AG09319 (cell line): ENCODE data around the gene SELENBP1.
"Not testable (repeated sequence)": the region's sequence is repeated elsewhere in the genome, so short reads cannot be mapped to it uniquely, and the experiment has no call there.

Experiments
- DNase-seq: peaks from one replicate; pipeline ENCODE4 v3.0.0-alpha.2; 2010; ENCODE audit warnings: low read depth; ENCODE audit errors: extremely low read depth
- TF ChIP-seq, protein P1 (sequence below): IDR thresholded peaks from 2 replicates; pipeline ENCODE4 v1.5.1; 2011; ENCODE audit warnings: low read depth, mild to moderate bottlenecking, inconsistent platforms, low read length, moderate library complexity

Gene SELENBP1

DNA sequence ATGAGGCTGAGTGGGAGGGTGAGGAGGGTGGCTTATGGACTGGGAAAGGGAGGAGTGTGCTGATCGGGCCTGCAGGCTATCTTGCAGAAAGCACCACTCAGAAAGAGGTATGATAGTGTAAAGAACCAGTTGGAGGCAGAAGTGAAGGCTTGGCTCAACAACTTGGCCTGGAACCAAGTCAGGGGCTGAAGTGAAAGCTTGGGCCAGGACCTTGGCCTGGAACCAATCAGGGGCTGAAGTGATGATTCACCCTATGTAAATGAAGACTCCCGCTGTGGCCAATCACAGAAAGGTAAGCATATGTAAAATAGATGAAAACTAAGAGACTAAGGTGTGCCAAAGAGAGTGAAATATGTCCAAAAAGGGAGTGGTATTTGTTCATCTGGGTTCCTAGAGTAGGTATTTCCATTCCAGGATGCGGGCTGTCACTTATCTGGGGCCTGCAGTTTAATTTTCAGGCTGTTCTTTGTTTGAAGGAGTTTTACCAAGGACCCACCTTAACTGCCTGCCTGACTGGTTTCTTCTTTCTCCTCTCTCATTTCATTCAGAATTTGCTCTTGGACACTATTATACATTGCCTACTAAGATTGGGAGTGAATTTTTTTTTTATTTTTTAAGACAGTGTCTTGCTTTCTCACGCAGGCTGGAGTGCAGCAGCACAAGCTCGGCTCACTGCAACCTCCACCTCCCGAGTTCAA lies 20.3 kb downstream of the SELENBP1 start:
- no peak for DNase-seq
- TF ChIP-seq, protein P1, sequence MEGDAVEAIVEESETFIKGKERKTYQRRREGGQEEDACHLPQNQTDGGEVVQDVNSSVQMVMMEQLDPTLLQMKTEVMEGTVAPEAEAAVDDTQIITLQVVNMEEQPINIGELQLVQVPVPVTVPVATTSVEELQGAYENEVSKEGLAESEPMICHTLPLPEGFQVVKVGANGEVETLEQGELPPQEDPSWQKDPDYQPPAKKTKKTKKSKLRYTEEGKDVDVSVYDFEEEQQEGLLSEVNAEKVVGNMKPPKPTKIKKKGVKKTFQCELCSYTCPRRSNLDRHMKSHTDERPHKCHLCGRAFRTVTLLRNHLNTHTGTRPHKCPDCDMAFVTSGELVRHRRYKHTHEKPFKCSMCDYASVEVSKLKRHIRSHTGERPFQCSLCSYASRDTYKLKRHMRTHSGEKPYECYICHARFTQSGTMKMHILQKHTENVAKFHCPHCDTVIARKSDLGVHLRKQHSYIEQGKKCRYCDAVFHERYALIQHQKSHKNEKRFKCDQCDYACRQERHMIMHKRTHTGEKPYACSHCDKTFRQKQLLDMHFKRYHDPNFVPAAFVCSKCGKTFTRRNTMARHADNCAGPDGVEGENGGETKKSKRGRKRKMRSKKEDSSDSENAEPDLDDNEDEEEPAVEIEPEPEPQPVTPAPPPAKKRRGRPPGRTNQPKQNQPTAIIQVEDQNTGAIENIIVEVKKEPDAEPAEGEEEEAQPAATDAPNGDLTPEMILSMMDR: no peak

- DNase-seq: not testable (repeated sequence)
Observed at GRCh38 chr1:151350323-151350722, 22.2 kb downstream of the SELENBP1 start.

- no peak for DNase-seq
- TF ChIP-seq, protein P1: no peak
Observed at GRCh38 chr1:151347523-151348246, 24.8 kb downstream of the SELENBP1 start.

DNA sequence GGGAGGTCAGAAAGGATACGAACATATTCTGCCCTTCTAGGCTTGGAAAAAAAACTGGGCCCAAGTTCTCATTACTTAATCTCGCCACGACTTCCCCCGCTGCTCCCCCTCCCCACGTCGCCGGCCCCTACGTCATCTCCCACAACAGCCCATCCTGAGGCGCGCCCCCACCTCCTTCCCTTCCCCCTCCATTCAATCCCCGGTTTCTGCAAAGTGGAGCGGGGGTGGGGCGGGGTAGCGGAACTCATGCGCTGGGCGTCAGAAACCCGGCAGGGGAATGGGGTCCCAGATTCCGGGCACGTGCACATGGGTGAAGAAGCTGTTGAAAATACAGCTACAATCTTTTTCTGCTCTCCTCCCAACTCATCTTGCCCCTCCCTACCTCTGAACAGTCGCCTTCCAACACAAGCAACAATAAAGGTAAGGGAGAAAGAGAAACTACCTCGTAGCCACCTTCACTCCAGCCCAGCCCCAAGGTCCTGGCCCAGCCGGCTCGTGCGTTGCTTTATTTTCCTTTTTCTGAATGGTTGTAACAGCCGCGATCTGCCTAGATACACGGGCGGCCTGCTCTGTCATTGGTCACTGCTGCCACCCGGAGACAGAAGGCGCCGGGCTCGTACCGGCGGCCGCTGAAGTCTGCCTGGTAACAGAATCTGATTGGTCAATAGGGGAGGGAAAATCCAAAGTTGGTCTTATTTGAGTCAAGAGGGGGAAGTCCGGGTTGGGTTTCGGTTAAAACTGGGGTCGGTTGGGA lies 25.6 kb downstream of the SELENBP1 start, which contains the start of gene RFX5:
TSS of gene RFX5 (minus strand) at position 484 of the 754 bp plus-strand sequence. CDS start 932 bp downstream, outside the sequence.
- TF ChIP-seq, protein P1: no peak
- DNase-seq: peak; percentile 91

- TF ChIP-seq, protein P1: no peak
- no peak for DNase-seq
Observed at GRCh38 chr1:151346082-151346768, 26.3 kb downstream of the SELENBP1 start.

DNA sequence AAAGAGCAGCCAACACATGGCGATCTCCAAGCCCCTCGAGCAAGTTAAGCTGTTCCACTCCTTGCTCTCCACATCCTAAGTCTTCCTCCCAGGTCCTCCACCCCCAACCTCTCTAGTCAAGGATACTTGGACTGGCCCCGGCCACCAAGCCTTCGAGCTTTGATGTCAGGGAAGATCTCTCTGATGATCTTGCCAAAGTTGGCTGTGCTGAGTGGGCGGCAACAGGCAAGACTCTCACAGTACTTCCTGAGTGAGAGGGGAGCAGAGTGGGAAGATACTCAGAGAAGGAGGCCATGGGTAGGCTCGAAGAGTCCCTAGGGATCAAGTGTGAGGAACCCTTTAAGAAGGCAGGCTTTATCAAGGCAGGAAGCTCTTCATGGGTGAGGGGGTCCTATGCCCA lies 28.2 kb downstream of the SELENBP1 start:
- TF ChIP-seq, protein P1: no peak
- DNase-seq: no peak

GRCh38 chr1:151343587-151343986 lies 28.9 kb downstream of the SELENBP1 start:
- TF ChIP-seq, protein P1: no peak
- no peak for DNase-seq
